Breast epithelium (tissue), 3 donors: ENCODE measurements around the gene WSCD1.

Source experiments
- POLR2AphosphoS5 ChIP-seq, 3 donors: sonication (generic); formaldehyde crosslinking; IDR thresholded peaks; one replicate each; pipeline ENCODE4 v1.6.1; 2017; ENCODE audit warnings: antibody characterized with exemption in 3 of 3
- TF ChIP-seq, protein P1 (sequence below), 3 donors: fragments of 450-650 bp; IDR thresholded peaks; one replicate each; pipeline ENCODE4 v1.5.1; 2016 to 2017; ENCODE audit warnings: antibody characterized with exemption in 3 of 3, mild to moderate bottlenecking in 3 of 3, moderate library complexity in 3 of 3

DNA sequence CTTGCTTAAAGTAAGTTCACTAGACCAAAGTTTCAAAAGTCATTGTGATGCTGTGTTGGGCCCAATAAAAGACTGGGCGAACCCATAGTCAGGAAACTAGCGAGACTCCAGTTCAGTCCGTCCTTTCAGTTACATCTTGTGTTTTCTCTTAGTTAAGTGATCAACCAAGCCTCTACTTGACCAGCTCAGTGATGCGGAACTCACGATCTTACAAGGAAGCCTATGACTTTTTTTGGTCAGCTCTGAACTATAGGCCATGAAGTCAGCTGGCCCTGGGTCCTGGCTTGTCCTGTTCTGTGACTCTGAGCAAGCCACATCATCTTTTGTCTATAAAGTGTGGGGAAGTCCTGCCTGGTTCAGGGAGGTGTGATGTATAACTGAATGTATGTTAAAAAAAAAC is 21.7 kb upstream of the WSCD1 start:
- TF ChIP-seq, protein P1, sequence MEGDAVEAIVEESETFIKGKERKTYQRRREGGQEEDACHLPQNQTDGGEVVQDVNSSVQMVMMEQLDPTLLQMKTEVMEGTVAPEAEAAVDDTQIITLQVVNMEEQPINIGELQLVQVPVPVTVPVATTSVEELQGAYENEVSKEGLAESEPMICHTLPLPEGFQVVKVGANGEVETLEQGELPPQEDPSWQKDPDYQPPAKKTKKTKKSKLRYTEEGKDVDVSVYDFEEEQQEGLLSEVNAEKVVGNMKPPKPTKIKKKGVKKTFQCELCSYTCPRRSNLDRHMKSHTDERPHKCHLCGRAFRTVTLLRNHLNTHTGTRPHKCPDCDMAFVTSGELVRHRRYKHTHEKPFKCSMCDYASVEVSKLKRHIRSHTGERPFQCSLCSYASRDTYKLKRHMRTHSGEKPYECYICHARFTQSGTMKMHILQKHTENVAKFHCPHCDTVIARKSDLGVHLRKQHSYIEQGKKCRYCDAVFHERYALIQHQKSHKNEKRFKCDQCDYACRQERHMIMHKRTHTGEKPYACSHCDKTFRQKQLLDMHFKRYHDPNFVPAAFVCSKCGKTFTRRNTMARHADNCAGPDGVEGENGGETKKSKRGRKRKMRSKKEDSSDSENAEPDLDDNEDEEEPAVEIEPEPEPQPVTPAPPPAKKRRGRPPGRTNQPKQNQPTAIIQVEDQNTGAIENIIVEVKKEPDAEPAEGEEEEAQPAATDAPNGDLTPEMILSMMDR (IDR thresholded peaks at IDR 0.05), result no peak
- TF ChIP-seq POLR2AphosphoS5 (IDR thresholded peaks at IDR 0.05), result no peak
